HG03108 (cell line): ENCODE data around the gene AKAP7.
A peak's percentile ranks its signal among the peaks of the same experiment; 100 is the strongest.

Source experiments
- ATAC-seq: cut with Tn5 transposase; IDR thresholded peaks from one replicate; pipeline ENCODE4 v1.9.1; 2021; ENCODE audit warnings: moderate library complexity; ENCODE audit not compliant: unreplicated experiment

AKAP7 gene

GRCh38 chr6:131132360-131132759 lies 2.9 kb upstream of the AKAP7 start:
- ATAC-seq: no peak

- ATAC-seq: no peak
Measured at GRCh38 chr6:131134220-131134979, 867 bp upstream of the AKAP7 start.

- ATAC-seq: no peak
Measured at GRCh38 chr6:131134980-131135243, 355 bp upstream of the AKAP7 start.

- no peak for ATAC-seq
Measured at GRCh38 chr6:131136021-131136786, 937 bp downstream of the AKAP7 start.

DNA sequence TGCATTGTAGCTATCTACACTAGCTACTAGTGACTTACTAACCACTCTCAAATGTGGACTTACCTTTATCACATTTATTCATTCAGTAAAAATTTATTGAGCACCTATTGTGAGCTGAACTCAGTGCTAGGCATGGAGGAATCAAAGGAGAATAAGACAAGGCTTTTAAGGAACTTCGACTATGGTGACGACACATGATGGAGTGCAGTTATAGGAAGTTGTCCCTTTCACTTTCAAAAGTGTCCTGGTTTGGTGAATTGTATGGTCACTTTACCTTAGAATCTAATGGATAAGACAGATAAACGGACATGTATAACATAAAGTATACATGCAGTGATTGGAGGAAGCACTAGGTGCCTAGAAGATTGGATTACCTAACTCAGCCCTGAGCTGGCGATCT lies 4.3 kb downstream of the AKAP7 start:
- ATAC-seq: no peak

GRCh38 chr6:131143319-131143718 lies 8.1 kb downstream of the AKAP7 start:
- ATAC-seq: no peak

DNA sequence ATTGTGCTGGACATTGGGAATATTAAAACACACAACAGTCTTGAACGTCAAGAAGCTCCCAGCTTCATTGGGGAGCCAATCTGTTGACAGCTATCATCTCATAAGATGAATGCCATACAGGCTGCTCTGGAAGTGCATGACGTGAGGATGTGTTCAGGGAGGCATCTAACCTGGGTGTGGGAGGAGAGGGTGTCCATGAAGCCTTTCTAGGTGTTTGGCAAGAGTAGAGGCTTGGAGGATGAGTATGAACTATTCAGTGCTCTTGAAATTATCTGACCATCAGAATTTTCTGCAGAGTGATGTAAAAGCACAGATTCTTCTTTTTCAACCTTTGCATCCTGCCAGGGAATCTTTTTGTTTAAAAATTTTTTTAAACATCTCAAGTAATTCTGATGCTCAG lies 11.6 kb downstream of the AKAP7 start:
- ATAC-seq: no peak

DNA sequence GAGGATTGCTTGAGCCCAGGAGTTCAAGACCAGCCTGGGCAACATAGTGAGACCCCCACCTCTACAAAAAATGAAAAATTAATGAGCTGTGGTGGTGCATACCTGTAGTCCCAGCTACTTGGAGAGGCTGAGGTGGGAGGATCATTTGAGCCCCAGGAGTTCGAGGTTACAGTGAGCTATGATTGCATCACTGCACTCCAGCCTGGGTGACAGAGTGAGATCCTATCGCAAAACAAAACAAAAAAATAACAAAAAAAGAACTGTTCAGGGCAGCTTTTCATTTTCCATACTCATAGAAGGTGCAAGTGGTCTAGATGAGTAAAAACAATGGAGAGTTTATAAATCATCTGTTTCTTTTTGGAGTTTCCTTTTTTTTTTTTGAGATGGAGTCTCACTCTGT lies 21.1 kb downstream of the AKAP7 start:
- ATAC-seq: no peak

DNA sequence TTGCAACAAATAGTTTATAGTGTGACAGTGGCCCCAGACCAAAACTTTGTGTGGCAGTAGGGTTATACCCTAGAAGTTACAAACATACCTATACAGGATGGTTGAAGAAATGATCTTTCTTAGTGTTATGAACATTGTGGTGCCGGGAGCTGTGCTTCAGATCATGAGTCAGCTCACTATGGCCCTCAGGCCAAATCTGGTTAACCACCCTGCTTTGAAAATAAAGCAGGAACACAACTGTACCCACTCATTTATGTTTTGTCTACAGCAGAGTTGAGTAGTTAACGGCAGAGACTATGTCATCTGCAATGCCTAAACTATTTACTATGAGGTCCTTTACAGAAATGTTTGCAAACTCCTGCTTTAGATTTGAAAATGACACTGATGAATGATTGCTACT lies 24.3 kb downstream of the AKAP7 start:
- ATAC-seq: no peak

DNA sequence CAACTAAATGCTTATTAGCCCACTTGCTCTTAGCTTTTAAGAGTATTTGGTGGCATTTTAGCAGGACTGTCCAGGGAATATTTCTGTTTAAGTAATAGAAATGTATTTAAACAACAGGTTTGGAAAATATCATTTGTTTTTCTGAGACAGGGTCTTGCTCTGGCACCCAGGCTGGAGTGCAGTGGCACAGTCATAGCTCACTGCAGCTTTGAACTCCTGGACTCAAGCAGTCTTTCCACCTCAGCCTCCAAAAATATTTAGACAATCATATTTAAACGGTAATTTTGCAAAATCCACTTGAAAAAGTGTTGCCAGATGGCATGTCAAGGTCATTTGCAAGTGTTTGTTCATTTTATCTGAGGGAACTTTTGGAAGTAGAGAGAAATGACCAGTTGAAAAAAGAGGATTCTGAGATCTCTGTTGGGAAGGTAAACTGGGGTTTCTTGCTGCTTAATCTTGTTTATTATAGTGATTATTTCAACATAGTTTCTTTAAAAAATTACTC lies 25.0 kb downstream of the AKAP7 start:
- no peak for ATAC-seq

DNA sequence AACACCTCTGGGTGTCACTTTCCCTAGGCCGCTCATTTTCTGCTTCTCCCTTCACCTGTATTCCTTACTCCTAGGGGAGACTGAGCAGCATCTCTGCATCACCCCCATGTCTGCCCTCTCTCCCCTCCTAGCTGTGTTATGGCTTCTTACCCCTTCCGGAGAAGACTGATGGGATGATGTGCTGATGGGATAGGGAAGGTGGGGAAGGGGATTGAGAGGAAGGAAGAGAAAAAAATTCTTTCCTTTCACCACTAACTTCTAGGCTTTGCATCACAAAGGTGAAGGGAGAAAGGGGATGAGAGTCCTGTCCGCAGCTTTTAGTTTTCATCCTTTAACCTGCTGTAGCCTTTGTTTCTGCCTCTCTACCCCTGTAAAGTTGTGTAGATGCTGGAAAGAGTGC lies 26.7 kb downstream of the AKAP7 start:
- ATAC-seq: no peak

DNA sequence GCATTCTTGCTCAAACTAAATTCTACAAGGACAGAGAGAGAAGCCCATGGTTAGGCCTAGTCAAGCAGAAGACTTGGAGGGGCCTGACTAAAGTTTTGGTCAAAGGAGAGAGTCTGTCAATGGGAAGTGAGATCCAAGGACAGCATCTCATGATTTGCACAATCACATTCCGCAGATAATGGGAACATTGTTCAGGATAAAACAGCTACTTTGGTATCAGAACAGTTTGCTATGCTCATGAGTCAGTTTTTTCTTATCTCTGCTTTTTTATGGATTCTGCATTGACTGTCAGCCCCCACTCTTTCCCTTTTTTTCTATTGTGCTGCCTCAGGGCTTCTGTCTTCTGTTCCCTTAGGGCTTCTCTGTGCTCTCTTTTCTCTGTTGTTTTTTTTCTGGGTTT lies 28.6 kb downstream of the AKAP7 start:
- ATAC-seq: no peak

DNA sequence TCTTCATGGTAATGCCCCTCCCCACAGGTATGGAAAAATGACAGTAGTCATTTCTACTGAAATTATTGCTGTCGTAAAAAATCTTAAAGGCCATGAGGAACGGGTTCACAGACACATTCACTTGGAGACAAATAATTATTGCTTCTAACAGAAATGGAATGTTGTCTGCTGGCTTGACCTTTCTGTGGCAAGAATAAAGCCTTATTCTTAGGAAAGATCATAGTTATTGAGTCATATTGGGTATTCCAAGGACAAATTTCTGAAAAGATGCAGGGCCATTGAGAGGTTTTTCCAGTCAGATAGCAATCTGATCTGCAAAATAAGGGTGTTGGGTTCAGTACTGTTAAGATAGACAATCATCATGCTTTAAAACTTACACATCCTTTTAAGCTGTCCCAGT lies 29.2 kb downstream of the AKAP7 start:
- ATAC-seq: no peak

DNA sequence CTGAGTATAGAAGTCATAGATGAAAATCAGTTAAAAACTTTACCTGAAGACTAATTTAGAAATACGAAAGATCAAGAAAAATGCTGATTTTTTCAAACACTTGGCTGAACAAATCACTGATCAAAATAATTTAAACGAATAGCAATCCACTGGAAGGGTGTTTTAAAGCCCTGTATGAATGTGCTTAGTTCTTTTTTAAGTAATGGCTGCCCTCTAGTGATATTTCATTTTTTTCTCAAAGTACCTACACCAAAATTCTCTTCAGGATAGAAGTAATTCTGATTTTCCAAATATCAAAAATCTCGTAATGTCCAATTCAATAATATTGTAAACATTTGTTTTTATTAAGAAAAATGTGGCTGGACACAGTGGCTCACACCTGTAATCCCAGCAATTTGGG lies 32.5 kb downstream of the AKAP7 start:
- no peak for ATAC-seq

GRCh38 chr6:131169613-131170012 lies 34.3 kb downstream of the AKAP7 start:
- ATAC-seq: no peak

DNA sequence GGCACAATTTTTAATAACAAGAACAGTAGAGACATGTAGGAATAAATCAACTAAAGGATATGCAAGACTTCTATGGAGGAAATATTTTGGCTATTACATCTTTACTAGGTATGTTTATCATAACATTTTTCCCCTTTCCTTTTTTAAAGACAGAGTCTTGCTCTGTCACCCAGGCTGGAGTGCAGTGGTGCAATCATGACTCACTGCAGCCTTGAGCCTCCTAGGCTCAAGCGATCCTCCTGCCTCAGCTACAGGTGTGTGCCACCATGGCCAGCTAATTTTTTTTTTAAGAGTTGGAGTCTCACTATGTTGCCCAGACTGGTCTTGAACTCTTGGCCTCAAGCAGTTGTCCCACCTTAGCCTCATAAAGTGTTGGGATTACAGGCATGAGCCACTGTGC lies 37.0 kb downstream of the AKAP7 start:
- no peak for ATAC-seq

DNA sequence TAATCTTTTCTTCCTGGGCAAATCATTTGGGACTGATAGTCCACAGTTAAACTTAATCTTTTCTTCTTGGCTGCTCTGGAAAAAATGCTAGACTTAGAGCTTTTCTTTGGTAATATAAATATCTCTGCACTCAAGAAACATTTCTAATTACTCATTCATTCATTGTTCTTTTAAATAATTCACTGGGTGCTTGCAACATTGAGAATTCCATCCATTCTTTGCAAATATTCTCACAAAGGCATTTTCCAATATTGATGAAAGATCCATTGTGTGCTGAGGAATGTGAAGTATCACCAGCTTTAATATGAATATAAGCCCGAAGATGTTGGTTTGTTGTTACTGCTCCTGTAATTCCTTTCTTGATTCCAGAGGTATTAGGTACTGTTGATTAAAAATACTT lies 38.4 kb downstream of the AKAP7 start:
- ATAC-seq: no peak

GRCh38 chr6:131175564-131175963 lies 40.3 kb downstream of the AKAP7 start:
- ATAC-seq: no peak

DNA sequence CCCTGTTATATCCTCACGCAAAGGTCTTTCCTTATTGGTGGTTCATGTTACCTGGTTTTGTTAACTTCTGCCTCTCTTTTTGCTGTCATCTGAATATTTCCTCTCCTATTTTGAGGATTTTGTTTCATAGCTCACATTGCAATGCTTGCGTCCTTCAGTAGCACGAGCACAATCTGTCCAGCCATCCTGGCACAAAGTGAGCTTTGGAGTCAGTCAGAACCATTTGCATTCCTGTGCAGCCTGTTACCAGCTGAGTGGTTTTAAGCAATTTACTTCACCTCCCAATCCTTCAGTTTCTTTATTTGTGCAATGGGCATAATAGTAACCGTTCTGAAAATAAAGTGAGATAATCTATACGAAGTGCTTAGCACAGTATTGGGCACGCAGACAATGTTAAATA lies 42.7 kb downstream of the AKAP7 start:
- ATAC-seq: no peak

DNA sequence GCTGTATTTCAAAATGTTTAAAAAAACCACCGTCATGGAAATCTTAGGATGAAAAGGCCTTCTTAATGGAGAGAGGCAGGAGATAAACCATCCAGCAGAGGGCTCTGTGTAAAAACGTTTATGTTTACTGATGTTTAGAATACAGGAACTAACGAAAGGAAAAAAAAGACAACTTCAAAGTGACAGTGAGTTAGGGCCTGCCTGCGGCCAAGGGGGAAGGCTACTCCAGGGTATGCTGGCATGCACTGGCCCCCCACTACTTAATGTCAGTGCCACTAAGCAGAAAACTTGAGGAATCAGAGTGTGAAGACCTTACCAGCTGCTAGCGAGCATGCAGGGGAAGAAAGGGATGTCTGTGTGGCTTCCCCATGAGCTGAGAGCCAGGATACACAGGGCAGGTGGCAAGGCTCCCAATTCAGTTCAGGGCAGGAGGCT lies 47.7 kb downstream of the AKAP7 start:
- peak; percentile 65 for ATAC-seq

- ATAC-seq: no peak
Measured at GRCh38 chr6:131183427-131184095, 48.3 kb downstream of the AKAP7 start.

- ATAC-seq: no peak
Measured at GRCh38 chr6:131191590-131191989, 56.3 kb downstream of the AKAP7 start.
